Measurements from ENCODE around the gene MPV17. TPM values are rescaled to one million over a fixed set of nuclear protein-coding genes. Genes with fewer than 3 reads are reported as not detected.

MPV17 gene
- total RNA-seq, 6 experiments from 2014 or later: 72.5 to 89.8 (median 83.5) TPM

Other genes starting within 250 kb of the MPV17 start
- gene EMILIN1, start 244.5 kb downstream of the MPV17 start, total RNA-seq (2021; fragmentation: NEBNext Ultra II Directional; extraction: Animal tissue kit (Norgen Biotek cat#: 25700)): 100 to 1,000 TPM; 144 to 208 (median 183) TPM
- 1 to 10 TPM; 1.0 to 1.7 (median 1.6) TPM for gene KHK, start 236.3 kb downstream of the MPV17 start, total RNA-seq (2021; fragmentation: NEBNext Ultra II Directional; extraction: Animal tissue kit (Norgen Biotek cat#: 25700))
- gene CGREF1, start 204.0 kb downstream of the MPV17 start, total RNA-seq (2021; fragmentation: NEBNext Ultra II Directional; extraction: Animal tissue kit (Norgen Biotek cat#: 25700)): under 1 TPM in 1 of 6 experiments, not detected in 5; 0.12 TPM
- not detected for gene ABHD1, start 199.3 kb downstream of the MPV17 start, total RNA-seq (2021; fragmentation: NEBNext Ultra II Directional; extraction: Animal tissue kit (Norgen Biotek cat#: 25700))
- 10 to 100 TPM; 43.4 to 50.7 (median 46.4) TPM for gene PREB, start 188.5 kb downstream of the MPV17 start, total RNA-seq (2021; fragmentation: NEBNext Ultra II Directional; extraction: Animal tissue kit (Norgen Biotek cat#: 25700))
- gene PRR30, start 183.7 kb downstream of the MPV17 start, total RNA-seq (2021; fragmentation: NEBNext Ultra II Directional; extraction: Animal tissue kit (Norgen Biotek cat#: 25700)): not detected
- gene TCF23, start 174.1 kb downstream of the MPV17 start, total RNA-seq (2021; fragmentation: NEBNext Ultra II Directional; extraction: Animal tissue kit (Norgen Biotek cat#: 25700)): not detected
- 100 to 1,000 TPM in 5 of 6 experiments, 10 to 100 TPM in 1; 98.8 to 123 (median 116) TPM for gene ATRAID, start 111.1 kb downstream of the MPV17 start, total RNA-seq (2021; fragmentation: NEBNext Ultra II Directional; extraction: Animal tissue kit (Norgen Biotek cat#: 25700))
- gene SLC5A6, start 110.8 kb downstream of the MPV17 start, total RNA-seq (2021; fragmentation: NEBNext Ultra II Directional; extraction: Animal tissue kit (Norgen Biotek cat#: 25700)): 10 to 100 TPM; 23.6 to 32.6 (median 25.5) TPM
- gene CAD, start 105.7 kb downstream of the MPV17 start, total RNA-seq (2021; fragmentation: NEBNext Ultra II Directional; extraction: Animal tissue kit (Norgen Biotek cat#: 25700)): 10 to 100 TPM; 38.3 to 46.9 (median 42.8) TPM
- gene SLC30A3, start 60.0 kb downstream of the MPV17 start, total RNA-seq (2021; fragmentation: NEBNext Ultra II Directional; extraction: Animal tissue kit (Norgen Biotek cat#: 25700)): not detected
- gene DNAJC5G, start 47.7 kb downstream of the MPV17 start, total RNA-seq (2021; fragmentation: NEBNext Ultra II Directional; extraction: Animal tissue kit (Norgen Biotek cat#: 25700)): not detected
- not detected for gene TRIM54, start 40.7 kb downstream of the MPV17 start, total RNA-seq (2021; fragmentation: NEBNext Ultra II Directional; extraction: Animal tissue kit (Norgen Biotek cat#: 25700))
- gene UCN, start 14.7 kb downstream of the MPV17 start, total RNA-seq (2021; fragmentation: NEBNext Ultra II Directional; extraction: Animal tissue kit (Norgen Biotek cat#: 25700)): under 1 TPM; 0.46 to 0.88 (median 0.73) TPM
- 10 to 100 TPM; 42.9 to 53.0 (median 48.4) TPM for gene GTF3C2, start 33.7 kb upstream of the MPV17 start, total RNA-seq (2021; fragmentation: NEBNext Ultra II Directional; extraction: Animal tissue kit (Norgen Biotek cat#: 25700))
- gene EIF2B4, start 47.2 kb upstream of the MPV17 start, total RNA-seq (2021; fragmentation: NEBNext Ultra II Directional; extraction: Animal tissue kit (Norgen Biotek cat#: 25700)): 10 to 100 TPM; 44.5 to 48.4 (median 45.8) TPM
- gene SNX17, start 47.5 kb upstream of the MPV17 start, total RNA-seq (2021; fragmentation: NEBNext Ultra II Directional; extraction: Animal tissue kit (Norgen Biotek cat#: 25700)): 100 to 1,000 TPM; 140 to 160 (median 150) TPM
- gene ZNF513, start 57.6 kb upstream of the MPV17 start, total RNA-seq (2021; fragmentation: NEBNext Ultra II Directional; extraction: Animal tissue kit (Norgen Biotek cat#: 25700)): 10 to 100 TPM; 11.9 to 15.3 (median 12.8) TPM
- gene PPM1G, start 86.5 kb upstream of the MPV17 start, total RNA-seq (2021; fragmentation: NEBNext Ultra II Directional; extraction: Animal tissue kit (Norgen Biotek cat#: 25700)): 10 to 100 TPM; 74.6 to 96.8 (median 87.8) TPM
- gene NRBP1, start 105.5 kb upstream of the MPV17 start, total RNA-seq (2021; fragmentation: NEBNext Ultra II Directional; extraction: Animal tissue kit (Norgen Biotek cat#: 25700)): 100 to 1,000 TPM; 101 to 110 (median 108) TPM
- 1 to 10 TPM in 2 of 6 experiments, under 1 TPM in 4; 0.34 to 1.3 (median 0.65) TPM for gene KRTCAP3, start 119.3 kb upstream of the MPV17 start, total RNA-seq (2021; fragmentation: NEBNext Ultra II Directional; extraction: Animal tissue kit (Norgen Biotek cat#: 25700))
- 10 to 100 TPM in 5 of 6 experiments, 1 to 10 TPM in 1; 9.8 to 15.2 (median 13.2) TPM for gene IFT172, start 166.6 kb upstream of the MPV17 start, total RNA-seq (2021; fragmentation: NEBNext Ultra II Directional; extraction: Animal tissue kit (Norgen Biotek cat#: 25700))
- 1 to 10 TPM; 3.1 to 6.9 (median 5.4) TPM for gene FNDC4, start 172.1 kb upstream of the MPV17 start, total RNA-seq (2021; fragmentation: NEBNext Ultra II Directional; extraction: Animal tissue kit (Norgen Biotek cat#: 25700))
- gene GCKR, start 173.7 kb upstream of the MPV17 start, total RNA-seq (2021; fragmentation: NEBNext Ultra II Directional; extraction: Animal tissue kit (Norgen Biotek cat#: 25700)): not detected